GM12873 (cell line): ENCODE data around the gene FAM161B.

Source experiments
- CTCF ChIP-seq: IDR thresholded peaks from 2 replicates; pipeline ENCODE4 v1.5.1; 2012; ENCODE audit warnings: low read depth, mild to moderate bottlenecking, moderate library complexity, low read length, control low read depth; ENCODE audit not compliant: insufficient read depth; ENCODE audit errors: missing control alignments

The FAM161B gene

GRCh38 chr14:73937012-73937411 is 12.9 kb downstream of the FAM161B start:
- no peak for TF ChIP-seq CTCF

- TF ChIP-seq CTCF, result no peak
Observed at GRCh38 chr14:73936548-73936947, 13.3 kb downstream of the FAM161B start.

GRCh38 chr14:73935666-73936065 is 14.2 kb downstream of the FAM161B start:
- TF ChIP-seq CTCF, result peak; percentile 37

- TF ChIP-seq CTCF, result no peak
Observed at GRCh38 chr14:73924337-73924736, 25.6 kb downstream of the FAM161B start.

GRCh38 chr14:73916324-73916723 is 33.6 kb downstream of the FAM161B start:
- no peak for TF ChIP-seq CTCF

- TF ChIP-seq CTCF, result no peak
Observed at GRCh38 chr14:73913256-73913655, 36.6 kb downstream of the FAM161B start.

- no peak for TF ChIP-seq CTCF
Observed at GRCh38 chr14:73909681-73910080, 40.2 kb downstream of the FAM161B start.
